ENCODE results near the gene CHSY3.

The CHSY3 gene

GRCh38 chr5:129912601-129913255 is 8.5 kb downstream of the CHSY3 start (continued):
- TF ChIP-seq PRDM10 (tag by site-specific recombination; IDR thresholded peaks at IDR 0.05) (no peak), ZNF747 (tag by site-specific recombination; IDR thresholded peaks at IDR 0.05) (no peak), GFI1B (tag by site-specific recombination; IDR thresholded peaks at IDR 0.05) (no peak), KLF9 (tag by site-specific recombination; IDR thresholded peaks at IDR 0.05; ENCODE audit: low read depth) (no peak), ZBTB48 (tag by site-specific recombination; IDR thresholded peaks at IDR 0.05) (no peak), ZFP69B (tag by site-specific recombination; IDR thresholded peaks at IDR 0.05) (no peak), SP7 (tag by site-specific recombination; IDR thresholded peaks at IDR 0.05) (no peak), ZNF707 (tag by site-specific recombination; IDR thresholded peaks at IDR 0.05) (no peak), PBX3 (CRISPR knock-in tag; IDR thresholded peaks at IDR 0.05) (no peak), ZNF571 (tag by site-specific recombination; IDR thresholded peaks at IDR 0.05) (no peak), BCL6B (tag by site-specific recombination; IDR thresholded peaks at IDR 0.05) (no peak)

GRCh38 chr5:129915415-129915814 is 11.2 kb downstream of the CHSY3 start:
- H3K27ac ChIP-seq (ENCODE audit: extremely low read depth, low read depth, low read length), result no peak overlapping the region
- ChIA-PET CTCF (interaction anchor here (1.3 kb wide), 1 partner anchor 63 kb away, joined by 3 read pairs; no protein-coding TSS in a partner anchor), POLR2A (no interaction called here)
- H3K9me3 ChIP-seq (ENCODE audit: control insufficient read depth, insufficient read depth, low read depth, low read length), result no peaks in the 10 kb centered on the region
- H3K4me3 ChIP-seq (ENCODE audit: low read depth, low read length), result no peak overlapping the region
- H3K4me1 ChIP-seq (ENCODE audit: control insufficient read depth, insufficient read depth, low read length), result no peaks in the 10 kb centered on the region
- no peaks in the 10 kb centered on the region; a peak in 1 of 3 replicates for H3K36me3 ChIP-seq (ENCODE audit: control insufficient read depth in 2 of 2, insufficient read depth in 1 of 2, low read length in 2 of 2)
- no peak for TF ChIP-seq GLI4 (tag by site-specific recombination; IDR thresholded peaks at IDR 0.05)
- no peak for TF ChIP-seq ZNF837 (tag by site-specific recombination; IDR thresholded peaks at IDR 0.05)
- no peak for TF ChIP-seq ZNF626 (tag by site-specific recombination; IDR thresholded peaks at IDR 0.05)
- TF ChIP-seq ZNF585B (tag by site-specific recombination; IDR thresholded peaks at IDR 0.05), result no peak
- TF ChIP-seq ZBTB1 (tag by site-specific recombination; IDR thresholded peaks at IDR 0.05), result no peak
- no peak for TF ChIP-seq ZBTB17 (tag by site-specific recombination; IDR thresholded peaks at IDR 0.05)
- TF ChIP-seq HOXD13 (CRISPR knock-in tag; IDR thresholded peaks at IDR 0.05; ENCODE audit: borderline replicate concordance), result no peak
- no peak for TF ChIP-seq ZNF449 (tag by site-specific recombination; IDR thresholded peaks at IDR 0.05)
- no peak for TF ChIP-seq ZNF600 (tag by site-specific recombination; IDR thresholded peaks at IDR 0.05)
- no peak for TF ChIP-seq SALL2 (tag by site-specific recombination; IDR thresholded peaks at IDR 0.05; ENCODE audit: borderline replicate concordance)
- no peak for TF ChIP-seq ZNF362 (tag by site-specific recombination; IDR thresholded peaks at IDR 0.05)
- TF ChIP-seq ZXDB (tag by site-specific recombination; IDR thresholded peaks at IDR 0.05), result no peak
- no peak for TF ChIP-seq IKZF3 (tag by site-specific recombination; IDR thresholded peaks at IDR 0.05)

Measured in HEK293 (cell line).